Endothelial cell (in vitro differentiated cells): ENCODE measurements around the gene QDPR. TPM values are rescaled to one million over a fixed set of nuclear protein-coding genes. Genes with fewer than 3 reads are reported as not detected.

ENCODE experiments used
- DNase-seq: peaks from one replicate; pipeline ENCODE4 v3.0.0; 2021; ENCODE audit warnings: low spot score
- H3K27ac Mint-ChIP-seq: one replicate; pipeline ENCODE4 v1.8.0; 2021; ENCODE audit warnings: mixed read lengths, inconsistent platforms; ENCODE audit not compliant: unreplicated experiment
- H3K27me3 Mint-ChIP-seq: one replicate; pipeline ENCODE4 v1.8.0; 2021; ENCODE audit warnings: mild to moderate bottlenecking, moderate library complexity, mixed read lengths, inconsistent platforms; ENCODE audit not compliant: unreplicated experiment
- H3K36me3 Mint-ChIP-seq: one replicate; pipeline ENCODE4 v1.8.0; 2021; ENCODE audit warnings: mild to moderate bottlenecking, low read depth, mixed read lengths, inconsistent platforms; ENCODE audit not compliant: unreplicated experiment
- H3K4me1 Mint-ChIP-seq: one replicate; pipeline ENCODE4 v1.8.0; 2021; ENCODE audit warnings: mild to moderate bottlenecking, mixed read lengths, inconsistent platforms; ENCODE audit not compliant: unreplicated experiment
- H3K4me3 Mint-ChIP-seq: one replicate; pipeline ENCODE4 v1.8.0; 2021; ENCODE audit warnings: mild to moderate bottlenecking, mixed read lengths, inconsistent platforms; ENCODE audit not compliant: unreplicated experiment
- H3K9me3 Mint-ChIP-seq: one replicate; pipeline ENCODE4 v1.8.0; 2021; ENCODE audit warnings: mixed read lengths, inconsistent platforms; ENCODE audit not compliant: unreplicated experiment
- total RNA-seq: library from RNA; stranded (reverse); fragmentation: NEBNext Ultra II Directional; extraction: Animal tissue kit (Norgen Biotek cat#: 25700); gene quantifications from one replicate; pipeline ENCODE4 v1.2.1, GENCODE V29; 2021; ENCODE audit not compliant: unreplicated experiment
- TF ChIP-seq, protein P1 (sequence below): fragments of 200-600 bp; sonication (generic); IDR thresholded peaks from one replicate; pipeline ENCODE4 v1.5.0; 2021; ENCODE audit warnings: antibody characterized with exemption; ENCODE audit not compliant: unreplicated experiment

The QDPR gene
- total RNA-seq, 1 donor from 2014 or later, result 25.8 TPM

DNA sequence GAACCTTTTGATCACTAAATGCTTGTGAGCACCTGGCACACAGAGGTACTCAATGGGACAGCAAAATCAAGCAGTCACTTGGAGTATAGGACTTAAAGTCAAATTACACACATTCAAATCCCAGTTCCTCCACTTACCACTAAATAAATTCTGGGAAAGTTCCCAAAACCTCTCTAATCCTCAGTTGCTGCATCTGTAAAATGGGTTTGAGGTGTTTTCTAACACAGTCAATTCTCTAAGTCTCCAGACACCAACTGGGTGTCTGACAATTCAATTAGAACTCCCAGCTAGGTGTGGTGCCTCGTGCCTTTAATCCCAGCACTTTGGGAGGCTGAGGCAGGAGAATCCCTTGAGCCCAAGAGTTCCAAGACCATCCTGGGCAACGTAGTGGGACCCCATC, 19.0 kb downstream of the QDPR start:
- H3K27me3 Mint-ChIP-seq, result no peaks in the 10 kb centered on the region
- no peak overlapping the region for H3K4me3 Mint-ChIP-seq
- TF ChIP-seq, protein P1, sequence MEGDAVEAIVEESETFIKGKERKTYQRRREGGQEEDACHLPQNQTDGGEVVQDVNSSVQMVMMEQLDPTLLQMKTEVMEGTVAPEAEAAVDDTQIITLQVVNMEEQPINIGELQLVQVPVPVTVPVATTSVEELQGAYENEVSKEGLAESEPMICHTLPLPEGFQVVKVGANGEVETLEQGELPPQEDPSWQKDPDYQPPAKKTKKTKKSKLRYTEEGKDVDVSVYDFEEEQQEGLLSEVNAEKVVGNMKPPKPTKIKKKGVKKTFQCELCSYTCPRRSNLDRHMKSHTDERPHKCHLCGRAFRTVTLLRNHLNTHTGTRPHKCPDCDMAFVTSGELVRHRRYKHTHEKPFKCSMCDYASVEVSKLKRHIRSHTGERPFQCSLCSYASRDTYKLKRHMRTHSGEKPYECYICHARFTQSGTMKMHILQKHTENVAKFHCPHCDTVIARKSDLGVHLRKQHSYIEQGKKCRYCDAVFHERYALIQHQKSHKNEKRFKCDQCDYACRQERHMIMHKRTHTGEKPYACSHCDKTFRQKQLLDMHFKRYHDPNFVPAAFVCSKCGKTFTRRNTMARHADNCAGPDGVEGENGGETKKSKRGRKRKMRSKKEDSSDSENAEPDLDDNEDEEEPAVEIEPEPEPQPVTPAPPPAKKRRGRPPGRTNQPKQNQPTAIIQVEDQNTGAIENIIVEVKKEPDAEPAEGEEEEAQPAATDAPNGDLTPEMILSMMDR, result no peak
- H3K27ac Mint-ChIP-seq, result no peak overlapping the region
- H3K4me1 Mint-ChIP-seq, result peaks cover 5% of the 10 kb centered on the region
- no peak for DNase-seq
- peaks cover 10% of the 10 kb centered on the region for H3K36me3 Mint-ChIP-seq
- H3K9me3 Mint-ChIP-seq, result no peaks in the 10 kb centered on the region

DNA sequence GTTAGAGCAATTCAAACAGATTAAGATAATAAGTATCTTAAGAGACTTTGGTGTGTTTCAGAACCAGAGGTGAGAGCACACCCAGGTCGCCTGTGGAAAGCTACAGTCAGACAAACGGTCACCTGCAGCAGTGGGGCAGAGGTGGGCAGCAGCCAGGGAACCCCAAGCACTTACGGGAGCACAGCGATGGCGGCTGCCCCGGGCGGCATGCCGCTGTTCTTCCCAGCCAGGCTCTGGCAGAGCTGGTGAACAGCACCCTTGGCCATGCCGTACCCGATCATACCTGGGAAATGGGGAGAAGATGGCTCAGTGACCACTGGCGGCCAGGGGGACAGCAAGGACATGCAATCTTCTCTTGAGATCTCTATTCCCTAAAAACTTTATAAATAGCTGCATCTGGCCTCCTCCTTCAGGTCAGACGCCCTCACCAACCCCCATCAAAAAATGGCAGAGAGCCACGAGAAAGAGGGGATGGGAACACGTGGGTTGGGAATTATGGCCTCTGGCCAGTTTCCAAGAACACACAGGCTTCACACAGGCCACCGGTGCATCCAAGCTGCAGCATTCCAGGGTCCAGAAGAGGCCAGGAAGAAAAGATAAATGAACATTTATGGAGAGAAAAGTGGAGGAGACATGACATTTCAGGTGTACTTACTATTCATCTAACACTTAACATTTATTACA, 19.7 kb downstream of the QDPR start:
- no peak overlapping the region for H3K4me3 Mint-ChIP-seq
- no peaks in the 10 kb centered on the region for H3K27me3 Mint-ChIP-seq
- no peak overlapping the region for H3K27ac Mint-ChIP-seq
- DNase-seq, result no peak
- H3K36me3 Mint-ChIP-seq, result peaks cover 10% of the 10 kb centered on the region
- peaks cover 5% of the 10 kb centered on the region for H3K4me1 Mint-ChIP-seq
- no peaks in the 10 kb centered on the region for H3K9me3 Mint-ChIP-seq
- TF ChIP-seq, protein P1, result no peak

DNA sequence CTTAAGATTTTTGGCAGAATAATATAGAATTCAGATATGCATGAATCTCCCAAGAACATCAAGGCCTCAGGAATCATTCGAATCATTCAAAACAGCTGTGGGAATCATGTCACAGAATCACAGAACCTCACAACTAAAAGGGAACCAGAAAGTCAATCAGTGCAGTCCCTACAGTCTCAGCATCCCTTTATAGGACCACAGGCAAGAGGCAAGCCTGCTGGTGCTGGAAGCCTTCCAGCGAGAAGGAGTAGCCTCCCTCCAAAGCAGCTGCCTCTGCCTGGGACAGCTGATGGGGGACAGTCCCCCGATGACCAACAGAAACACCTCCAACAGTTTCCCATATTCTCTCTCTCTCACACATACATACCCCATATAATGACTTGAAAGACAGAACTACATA, 20.7 kb downstream of the QDPR start:
- TF ChIP-seq, protein P1, result no peak
- DNase-seq, result no peak
- H3K4me3 Mint-ChIP-seq, result no peak overlapping the region
- no peaks in the 10 kb centered on the region for H3K27me3 Mint-ChIP-seq
- no peaks in the 10 kb centered on the region for H3K9me3 Mint-ChIP-seq
- H3K36me3 Mint-ChIP-seq, result peaks cover 14% of the 10 kb centered on the region
- peaks cover 5% of the 10 kb centered on the region for H3K4me1 Mint-ChIP-seq
- H3K27ac Mint-ChIP-seq, result no peak overlapping the region

DNA sequence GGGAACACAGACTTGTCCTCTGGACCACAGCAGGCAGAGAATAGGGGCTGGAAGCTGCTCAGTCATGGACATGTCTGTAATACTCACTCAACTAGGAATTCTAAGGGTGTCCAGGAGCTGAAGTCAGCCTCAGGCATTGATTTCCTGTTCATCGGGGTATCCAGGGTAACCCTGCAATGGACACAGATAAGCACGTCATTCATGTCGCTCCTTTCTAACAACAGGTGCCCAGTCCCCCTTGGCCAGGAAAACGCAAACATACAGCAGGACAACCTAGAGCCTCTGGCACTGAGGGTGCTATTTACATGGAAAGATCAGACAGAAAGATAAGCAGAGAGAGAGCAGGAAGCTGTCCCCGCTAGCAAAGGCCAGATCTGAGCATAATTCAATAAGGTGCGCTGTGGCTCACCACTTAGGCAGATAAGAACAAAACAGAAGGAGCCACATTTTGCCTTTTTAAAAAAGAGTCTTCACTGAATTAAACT, 21.3 kb downstream of the QDPR start:
- Mint-ChIP-seq H3K4me1 (peaks cover 5% of the 10 kb centered on the region), H3K27me3 (no peaks in the 10 kb centered on the region), H3K27ac (peak overlapping the region; percentile 59)

DNA sequence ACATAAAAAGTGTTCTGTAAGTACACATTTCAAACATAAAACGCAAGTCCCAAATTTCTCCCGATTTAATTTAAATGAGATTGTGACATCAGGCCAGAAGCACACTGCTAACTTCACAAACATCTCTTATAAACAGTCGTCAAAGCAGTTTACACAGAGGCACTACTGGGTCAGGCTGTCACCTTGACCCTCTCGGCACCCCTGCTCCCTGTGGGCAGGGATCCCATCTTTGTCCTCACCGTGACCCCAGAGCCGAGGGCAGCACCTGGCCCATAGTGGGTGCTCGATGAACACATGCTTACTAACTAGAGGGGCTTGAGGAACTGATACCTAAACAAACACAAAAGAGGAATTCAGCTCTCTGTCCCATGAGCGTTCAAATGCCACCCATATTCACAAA, 22.2 kb downstream of the QDPR start:
- no peak for DNase-seq
- Mint-ChIP-seq H3K27ac (peak overlapping the region; percentile 53), H3K36me3 (peaks cover 14% of the 10 kb centered on the region), H3K4me3 (no peak overlapping the region), H3K27me3 (no peaks in the 10 kb centered on the region), H3K4me1 (peaks cover 5% of the 10 kb centered on the region), H3K9me3 (no peaks in the 10 kb centered on the region)
- TF ChIP-seq, protein P1, result no peak

More for the DNA sequence above, 21.3 kb downstream of the QDPR start:
- TF ChIP-seq, protein P1, result no peak
- H3K36me3 Mint-ChIP-seq, result peaks cover 14% of the 10 kb centered on the region
- no peaks in the 10 kb centered on the region for H3K9me3 Mint-ChIP-seq
- H3K4me3 Mint-ChIP-seq, result no peak overlapping the region
- DNase-seq, result no peak
